Measurements from ENCODE around the gene ZNF835.

The ZNF835 gene

GRCh38 chr19:56661248-56661647 lies 10.3 kb downstream of the ZNF835 start:
- no peak for DNase-seq

GRCh38 chr19:56660381-56661107 lies 11.0 kb downstream of the ZNF835 start:
- DNase-seq, result peak in 2 of 3 donors; percentile 1 to 4

- DNase-seq, result no peak
Observed at GRCh38 chr19:56654151-56654550, 17.4 kb downstream of the ZNF835 start.

- no peak for DNase-seq
Observed at GRCh38 chr19:56643460-56643955, 28.0 kb downstream of the ZNF835 start.

GRCh38 chr19:56642711-56643459 lies 28.7 kb downstream of the ZNF835 start, which contains the start of gene SMIM17:
Gene SMIM17 (plus strand): TSS chr19:56643159. CDS start chr19:56645668, 2,509 bp downstream.
- no peak for DNase-seq

- DNase-seq, result peak in 2 of 3 donors; percentile 5 to 33
Observed at GRCh38 chr19:56639217-56639616, 32.3 kb downstream of the ZNF835 start.

- peak; percentile 33 to 67 (median 46) for DNase-seq
Observed at GRCh38 chr19:56637976-56638555, 33.5 kb downstream of the ZNF835 start.

- DNase-seq, result no peak
Observed at GRCh38 chr19:56633021-56633420, 38.5 kb downstream of the ZNF835 start.

- no peak for DNase-seq
Observed at GRCh38 chr19:56625708-56626107, 45.8 kb downstream of the ZNF835 start.

- no peak for DNase-seq
Observed at GRCh38 chr19:56623006-56623405, 48.6 kb downstream of the ZNF835 start.

GRCh38 chr19:56622374-56622773 lies 49.2 kb downstream of the ZNF835 start:
- DNase-seq, result no peak

- no peak for DNase-seq
Observed at GRCh38 chr19:56619121-56619520, 52.4 kb downstream of the ZNF835 start.

GRCh38 chr19:56617531-56617930 lies 54.0 kb downstream of the ZNF835 start:
- no peak for DNase-seq

- DNase-seq, result no peak
Observed at GRCh38 chr19:56613639-56614038, 57.9 kb downstream of the ZNF835 start.

- no peak for DNase-seq
Observed at GRCh38 chr19:56612737-56613136, 58.8 kb downstream of the ZNF835 start.
